Fibroblast of lung (primary cell): ENCODE measurements around the gene VEGFC. TPM values are rescaled to one million over a fixed set of nuclear protein-coding genes. Genes with fewer than 3 reads are reported as not detected.

Experiments used
- DNase-seq, 2 donors: peaks; one replicate each; pipeline versions ENCODE4 v3.0.0 to v3.0.0-alpha.2; 2010; ENCODE audit warnings: low read depth in 2 of 2
- H2AFZ ChIP-seq: 2 replicates; pipeline ENCODE4 v1.5.1; 2012; ENCODE audit warnings: low read length, control low read depth, inconsistent platforms
- H3K27ac ChIP-seq: 2 replicates; pipeline ENCODE4 v1.5.1; 2011; ENCODE audit warnings: low read length, control low read depth; ENCODE audit not compliant: insufficient read depth
- H3K27me3 ChIP-seq: 2 replicates; pipeline ENCODE4 v1.5.1; 2011; ENCODE audit warnings: mild to moderate bottlenecking, low read length; ENCODE audit not compliant: control insufficient read depth, insufficient read depth
- H3K36me3 ChIP-seq: 2 replicates; pipeline ENCODE4 v1.5.1; 2011; ENCODE audit warnings: low read length; ENCODE audit not compliant: control insufficient read depth, insufficient read depth
- H3K4me1 ChIP-seq: 2 replicates; pipeline ENCODE4 v1.5.1; 2011; ENCODE audit warnings: low read length; ENCODE audit not compliant: control insufficient read depth, insufficient read depth; ENCODE audit errors: extremely low read depth
- H3K4me2 ChIP-seq: 2 replicates; pipeline ENCODE4 v1.5.1; 2011; ENCODE audit warnings: low read length, control low read depth; ENCODE audit not compliant: insufficient read depth; ENCODE audit errors: extremely low read depth
- H3K4me3 ChIP-seq, 4 experiments: fragments of 200-600 bp in 1 of 4; sonication (generic) in 1 of 4; replicated peaks in 1 of 4; 2 replicates each; pipeline ENCODE4 v1.5.1; 2011 to 2016; ENCODE audit warnings: low read length in 4 of 4, low read depth in 3 of 4, mild to moderate bottlenecking in 3 of 4, control low read depth in 2 of 4, inconsistent platforms in 1 of 4, mixed read lengths in 1 of 4; ENCODE audit not compliant: insufficient read depth in 1 of 4; ENCODE audit errors: control extremely low read depth in 1 of 4
- H3K79me2 ChIP-seq: 2 replicates; pipeline ENCODE4 v1.5.1; 2012; ENCODE audit warnings: mild to moderate bottlenecking, low read length, inconsistent platforms; ENCODE audit not compliant: control insufficient read depth, insufficient read depth
- H3K9ac ChIP-seq: 2 replicates; pipeline ENCODE4 v1.5.1; 2011; ENCODE audit warnings: mild to moderate bottlenecking, low read length, control low read depth; ENCODE audit not compliant: insufficient read depth
- H3K9me3 ChIP-seq: 2 replicates; pipeline ENCODE4 v1.5.1; 2012; ENCODE audit warnings: low read depth, low read length; ENCODE audit not compliant: control insufficient read depth, insufficient read depth
- H4K20me1 ChIP-seq: 2 replicates; pipeline ENCODE4 v1.5.1; 2011; ENCODE audit warnings: low read length; ENCODE audit not compliant: control insufficient read depth, insufficient read depth; ENCODE audit errors: extremely low read depth
- EZH2 ChIP-seq: IDR thresholded peaks from 2 replicates; pipeline ENCODE4 v1.5.1; 2012; ENCODE audit warnings: low read length, control low read depth, mild to moderate bottlenecking; ENCODE audit errors: missing control alignments
- polyA plus RNA-seq, 2 donors: library from polyadenylated mRNA; depleted of rRNA in 1 of 2; stranded (reverse) in 1 of 2; unstranded in 1 of 2; fragments of >200 nt; gene quantifications; 2 replicates each; pipeline ENCODE4 v1.2.1, GENCODE V29; 2011 to 2012; ENCODE audit warnings: missing spikeins in 1 of 2
- total RNA-seq: library from RNA; depleted of rRNA; stranded (reverse); fragments of >200 nt; gene quantifications from 2 replicates; pipeline ENCODE4 v1.2.1, GENCODE V29; 2014
- TF ChIP-seq, protein P1 (sequence below), 2 donors: IDR thresholded peaks in 1 of 2; conservative IDR thresholded peaks in 1 of 2; 1 replicate in 1 of 2; 2 replicates in 1 of 2; pipeline ENCODE4 v1.5.1; 2011 to 2012; ENCODE audit warnings: low read length in 2 of 2, control low read depth in 1 of 2, inconsistent platforms in 1 of 2, low read depth in 1 of 2, mild to moderate bottlenecking in 1 of 2

VEGFC gene
- total and polyA plus RNA-seq, 2 donors (not counting 1 experiment from before 2014, with no cell fraction given): 67.2 to 74.2 TPM

DNA sequence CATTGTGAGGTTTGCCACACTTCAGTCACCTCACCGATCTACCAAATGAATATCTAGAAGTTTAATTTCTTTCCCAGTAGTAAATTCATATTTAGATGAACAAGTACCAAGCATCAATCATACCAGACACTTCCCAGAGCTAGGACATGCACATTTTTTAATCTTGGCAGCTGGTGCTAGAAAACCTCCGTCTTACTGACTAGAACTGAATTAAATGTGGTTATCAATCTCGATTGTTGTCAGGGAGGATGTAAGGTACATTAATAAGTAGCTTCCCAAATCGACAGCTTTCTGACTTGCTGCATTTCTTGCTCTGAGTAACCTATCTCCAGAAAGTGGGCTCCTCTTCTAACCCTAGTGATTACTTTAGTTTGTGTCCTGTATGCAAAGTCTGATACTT is 34.4 kb downstream of the VEGFC start:
- no peaks in the 10 kb centered on the region for H3K36me3 ChIP-seq
- TF ChIP-seq EZH2: no peak
- TF ChIP-seq, protein P1, sequence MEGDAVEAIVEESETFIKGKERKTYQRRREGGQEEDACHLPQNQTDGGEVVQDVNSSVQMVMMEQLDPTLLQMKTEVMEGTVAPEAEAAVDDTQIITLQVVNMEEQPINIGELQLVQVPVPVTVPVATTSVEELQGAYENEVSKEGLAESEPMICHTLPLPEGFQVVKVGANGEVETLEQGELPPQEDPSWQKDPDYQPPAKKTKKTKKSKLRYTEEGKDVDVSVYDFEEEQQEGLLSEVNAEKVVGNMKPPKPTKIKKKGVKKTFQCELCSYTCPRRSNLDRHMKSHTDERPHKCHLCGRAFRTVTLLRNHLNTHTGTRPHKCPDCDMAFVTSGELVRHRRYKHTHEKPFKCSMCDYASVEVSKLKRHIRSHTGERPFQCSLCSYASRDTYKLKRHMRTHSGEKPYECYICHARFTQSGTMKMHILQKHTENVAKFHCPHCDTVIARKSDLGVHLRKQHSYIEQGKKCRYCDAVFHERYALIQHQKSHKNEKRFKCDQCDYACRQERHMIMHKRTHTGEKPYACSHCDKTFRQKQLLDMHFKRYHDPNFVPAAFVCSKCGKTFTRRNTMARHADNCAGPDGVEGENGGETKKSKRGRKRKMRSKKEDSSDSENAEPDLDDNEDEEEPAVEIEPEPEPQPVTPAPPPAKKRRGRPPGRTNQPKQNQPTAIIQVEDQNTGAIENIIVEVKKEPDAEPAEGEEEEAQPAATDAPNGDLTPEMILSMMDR (conservative IDR thresholded peaks at IDR 0.05 in 1 of 2, IDR thresholded peaks at IDR 0.05 in 1 of 2; ENCODE audit: low read depth in 1 of 2, low read length in 2 of 2): no peak
- no peak overlapping the region for H3K4me3 ChIP-seq
- H3K9ac ChIP-seq: no peak overlapping the region
- H3K27me3 ChIP-seq: no peaks in the 10 kb centered on the region
- H3K9me3 ChIP-seq: no peaks in the 10 kb centered on the region
- H3K4me1 ChIP-seq: peaks cover 11% of the 10 kb centered on the region
- H3K27ac ChIP-seq: no peak overlapping the region
- DNase-seq: no peak
- peaks cover 2% of the 10 kb centered on the region for H4K20me1 ChIP-seq
- H2AFZ ChIP-seq: no peak overlapping the region
- H3K4me2 ChIP-seq: no peak overlapping the region
- H3K79me2 ChIP-seq: peaks cover 96% of the 10 kb centered on the region

DNA sequence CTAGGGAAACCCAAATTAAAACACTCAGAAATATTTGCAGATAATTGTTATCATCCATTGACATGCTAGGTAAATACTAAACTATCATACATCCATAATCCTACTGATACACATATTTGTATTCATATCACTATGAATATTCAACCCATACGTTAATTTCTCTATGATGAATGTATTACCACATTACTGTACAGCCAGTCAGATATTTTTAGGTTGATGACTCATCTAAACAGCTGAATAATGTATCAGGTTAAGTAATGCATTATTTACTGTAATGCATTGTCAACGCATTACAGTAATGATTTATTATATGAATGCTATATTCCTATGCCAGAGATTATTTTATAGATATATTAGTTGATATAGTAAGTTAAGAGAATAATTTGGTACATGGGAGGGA is 37.1 kb downstream of the VEGFC start:
- Histone ChIP-seq H4K20me1 (peaks cover 2% of the 10 kb centered on the region), H3K4me2 (no peak overlapping the region), H3K4me1 (peaks cover 16% of the 10 kb centered on the region), H3K4me3 (no peak overlapping the region), H3K36me3 (no peaks in the 10 kb centered on the region), H3K79me2 (peaks cover 91% of the 10 kb centered on the region), H3K9me3 (no peaks in the 10 kb centered on the region), H3K27ac (no peak overlapping the region), H2AFZ (no peak overlapping the region), H3K9ac (no peak overlapping the region), H3K27me3 (no peaks in the 10 kb centered on the region)
- DNase-seq: peak in 1 of 2 donors; percentile 55
- TF ChIP-seq EZH2: no peak
- TF ChIP-seq, protein P1 (conservative IDR thresholded peaks at IDR 0.05 in 1 of 2, IDR thresholded peaks at IDR 0.05 in 1 of 2; ENCODE audit: low read depth in 1 of 2, low read length in 2 of 2): no peak

DNA sequence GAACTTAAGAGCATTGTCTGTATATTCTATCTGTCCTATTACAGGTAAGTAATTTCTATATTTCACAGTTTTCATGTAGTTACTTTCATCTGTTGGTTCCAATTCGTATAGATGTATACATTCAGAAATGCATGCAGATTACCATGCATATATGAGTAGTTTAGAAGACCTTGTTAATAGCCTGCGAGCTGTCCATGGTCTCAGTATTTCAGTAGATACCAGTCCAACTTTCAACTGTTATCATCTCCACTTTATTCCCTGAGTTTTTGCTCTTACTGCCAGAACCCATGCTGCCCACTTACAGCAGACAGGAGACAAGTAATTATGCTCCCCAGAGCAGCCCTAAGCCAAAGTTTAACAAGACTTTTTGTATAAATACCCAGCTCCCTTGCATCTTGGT is 37.7 kb downstream of the VEGFC start:
- H3K4me3 ChIP-seq: no peak overlapping the region
- no peaks in the 10 kb centered on the region for H3K9me3 ChIP-seq
- no peak for DNase-seq
- H3K4me2 ChIP-seq: no peak overlapping the region
- TF ChIP-seq, protein P1 (conservative IDR thresholded peaks at IDR 0.05 in 1 of 2, IDR thresholded peaks at IDR 0.05 in 1 of 2; ENCODE audit: low read depth in 1 of 2, low read length in 2 of 2): no peak
- no peak for TF ChIP-seq EZH2
- H3K27me3 ChIP-seq: no peaks in the 10 kb centered on the region
- peaks cover 2% of the 10 kb centered on the region for H4K20me1 ChIP-seq
- no peaks in the 10 kb centered on the region for H3K36me3 ChIP-seq
- H2AFZ ChIP-seq: no peak overlapping the region
- H3K4me1 ChIP-seq: peaks cover 16% of the 10 kb centered on the region
- no peak overlapping the region for H3K27ac ChIP-seq
- H3K9ac ChIP-seq: no peak overlapping the region
- H3K79me2 ChIP-seq: peaks cover 92% of the 10 kb centered on the region
